ENCODE measurements around the gene LTBP2. TPM values are rescaled to one million over a fixed set of nuclear protein-coding genes. Genes with fewer than 3 reads are reported as not detected.

LTBP2 gene
- total and polyA plus RNA-seq, 5 donors from 2014 or later, result 0.02 to 0.54 (median 0.17) TPM

DNA sequence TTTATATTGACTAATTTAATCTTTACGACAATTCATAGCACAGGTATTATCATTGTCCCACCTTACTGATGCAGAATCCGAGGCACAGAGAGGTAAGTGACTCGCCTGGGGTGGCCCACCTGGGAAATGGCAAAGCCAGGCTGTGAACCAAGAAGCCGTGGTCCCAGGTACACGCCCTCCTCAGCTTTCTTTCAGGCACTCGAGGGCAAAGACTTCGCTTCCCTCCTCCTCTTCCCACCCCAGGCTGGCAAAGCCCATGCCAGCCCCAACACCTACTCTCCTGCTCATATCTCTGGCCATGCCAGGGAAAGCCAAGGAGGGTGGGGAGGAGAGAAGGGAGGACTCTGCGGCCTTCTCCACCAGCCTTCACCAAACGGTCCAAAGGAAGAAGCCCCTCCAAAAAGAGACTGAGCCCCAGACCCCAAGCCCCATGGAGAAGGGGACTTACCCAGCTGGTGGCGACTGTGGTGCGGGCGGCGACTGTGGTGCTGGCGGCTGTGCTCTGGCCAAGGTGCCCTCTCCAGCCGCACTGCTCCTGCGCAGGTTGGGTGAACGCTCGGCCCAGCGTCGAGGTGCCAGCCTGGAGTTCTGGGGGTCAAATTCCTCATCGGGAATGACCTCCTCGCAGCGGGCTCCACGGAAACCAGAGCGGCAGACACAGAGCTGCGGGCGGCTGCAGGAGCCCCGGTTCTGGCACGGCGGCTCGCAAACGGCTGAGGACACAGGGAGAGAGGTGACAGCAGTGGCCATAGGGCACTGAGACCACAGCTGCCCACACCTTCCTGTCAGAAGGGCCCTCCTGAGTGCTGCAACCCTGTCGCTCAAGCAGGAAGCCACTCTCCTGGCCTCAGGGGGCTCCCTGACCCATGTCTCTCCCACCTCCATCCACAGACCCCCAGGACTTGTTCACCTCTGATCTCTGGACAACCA, 26.4 kb downstream of the LTBP2 start:
- H3K36me3 ChIP-seq (ENCODE audit: control insufficient read depth, insufficient read depth, low read length), result no peaks in the 10 kb centered on the region
- no peak overlapping the region for H3K4me3 Mint-ChIP-seq
- H3K4me1 Mint-ChIP-seq, result peaks cover 0 to 4% (median 0%) of the 10 kb centered on the region in 4 donors
- no peaks in the 10 kb centered on the region for H3K9me3 Mint-ChIP-seq
- no peak for DNase-seq
- no peaks in the 10 kb centered on the region for H3K9me3 ChIP-seq (ENCODE audit: control insufficient read depth in 2 of 2, low read length in 2 of 2)
- ATAC-seq (ENCODE audit: low read depth in 2 of 2), result no peak
- no peak overlapping the region for H3K4me3 ChIP-seq (ENCODE audit: low read depth, low read length)
- H3K27me3 ChIP-seq (ENCODE audit: control insufficient read depth, insufficient read depth, low read length), result no peaks in the 10 kb centered on the region
- peaks cover 4% of the 10 kb centered on the region for H3K36me3 Mint-ChIP-seq
- H3K4me1 ChIP-seq (ENCODE audit: control insufficient read depth, insufficient read depth, low read length, poor library complexity, severe bottlenecking), result no peaks in the 10 kb centered on the region
- no peak overlapping the region for H3K27ac ChIP-seq (ENCODE audit: insufficient read depth, low read length, poor library complexity, severe bottlenecking)
- no peak overlapping the region for H3K27ac Mint-ChIP-seq
- peaks cover 5% of the 10 kb centered on the region for H3K27me3 Mint-ChIP-seq

DNA sequence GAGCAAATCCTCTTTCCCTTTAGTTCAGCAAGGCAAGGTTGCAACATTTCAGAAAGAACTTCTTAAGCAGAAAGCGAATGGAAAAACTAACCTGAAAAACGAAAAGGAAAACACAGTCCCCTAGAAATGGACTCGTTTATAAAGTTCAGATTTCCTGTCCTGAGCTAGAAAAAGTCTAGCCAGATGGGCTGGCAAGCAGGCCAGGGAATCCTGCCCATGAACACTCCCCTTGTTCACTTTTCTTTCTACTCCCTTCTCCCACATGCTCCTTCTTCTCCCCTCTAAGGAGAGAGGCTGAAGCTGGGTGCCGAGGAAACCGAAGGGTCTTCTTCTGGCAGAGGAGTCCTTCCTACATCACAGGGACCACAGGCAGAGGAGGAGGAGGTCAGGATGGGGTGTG, 27.1 kb downstream of the LTBP2 start:
- Histone ChIP-seq H3K36me3 (ENCODE audit: control insufficient read depth, insufficient read depth, low read length) (no peaks in the 10 kb centered on the region), H3K27ac (ENCODE audit: insufficient read depth, low read length, poor library complexity, severe bottlenecking) (no peak overlapping the region), H3K9me3 (ENCODE audit: control insufficient read depth in 2 of 2, low read length in 2 of 2) (no peaks in the 10 kb centered on the region), H3K27me3 (ENCODE audit: control insufficient read depth, insufficient read depth, low read length) (no peaks in the 10 kb centered on the region), H3K4me3 (ENCODE audit: low read depth, low read length) (no peak overlapping the region), H3K4me1 (ENCODE audit: control insufficient read depth, insufficient read depth, low read length, poor library complexity, severe bottlenecking) (no peaks in the 10 kb centered on the region)
- H3K36me3 Mint-ChIP-seq, result peaks cover 4% of the 10 kb centered on the region
- no peak overlapping the region for H3K4me3 Mint-ChIP-seq
- ATAC-seq (ENCODE audit: low read depth in 2 of 2) (no peak), DNase-seq (no peak)
- peak overlapping the region in 1 of 3 donors; percentile 68 for H3K27ac Mint-ChIP-seq
- peaks cover 5% of the 10 kb centered on the region for H3K27me3 Mint-ChIP-seq
- no peaks in the 10 kb centered on the region for H3K9me3 Mint-ChIP-seq
- H3K4me1 Mint-ChIP-seq, result peaks cover 0 to 7% (median 4%) of the 10 kb centered on the region in 4 donors

GRCh38 chr14:74583689-74584434, 28.2 kb downstream of the LTBP2 start:
- H3K27ac ChIP-seq (ENCODE audit: insufficient read depth, low read length, poor library complexity, severe bottlenecking), result no peak overlapping the region
- H3K4me3 ChIP-seq (ENCODE audit: low read depth, low read length), result no peak overlapping the region
- Mint-ChIP-seq H3K4me3 (no peak overlapping the region), H3K27ac (no peak overlapping the region), H3K27me3 (peaks cover 5% of the 10 kb centered on the region), H3K9me3 (no peaks in the 10 kb centered on the region), H3K36me3 (peaks cover 4% of the 10 kb centered on the region), H3K4me1 (peaks cover 0 to 12% (median 9%) of the 10 kb centered on the region in 4 donors)
- peaks cover 4% of the 10 kb centered on the region for H3K4me1 ChIP-seq (ENCODE audit: control insufficient read depth, insufficient read depth, low read length, poor library complexity, severe bottlenecking)
- no peaks in the 10 kb centered on the region for H3K36me3 ChIP-seq (ENCODE audit: control insufficient read depth, insufficient read depth, low read length)
- ATAC-seq (ENCODE audit: low read depth in 2 of 2), result peak in 1 of 2 donors; percentile 31
- no peaks in the 10 kb centered on the region for H3K9me3 ChIP-seq (ENCODE audit: control insufficient read depth in 2 of 2, low read length in 2 of 2)
- no peak for DNase-seq
- H3K27me3 ChIP-seq (ENCODE audit: control insufficient read depth, insufficient read depth, low read length), result no peaks in the 10 kb centered on the region

GRCh38 chr14:74582910-74583581, 29.0 kb downstream of the LTBP2 start:
- DNase-seq, result no peak
- H3K4me3 ChIP-seq (ENCODE audit: low read depth, low read length), result no peak overlapping the region
- H3K27ac ChIP-seq (ENCODE audit: insufficient read depth, low read length, poor library complexity, severe bottlenecking), result no peak overlapping the region
- Mint-ChIP-seq H3K4me3 (no peak overlapping the region), H3K27me3 (peaks cover 5% of the 10 kb centered on the region), H3K27ac (no peak overlapping the region), H3K4me1 (peaks cover 0 to 12% (median 9%) of the 10 kb centered on the region in 4 donors), H3K36me3 (peaks cover 4% of the 10 kb centered on the region), H3K9me3 (no peaks in the 10 kb centered on the region)
- no peaks in the 10 kb centered on the region for H3K36me3 ChIP-seq (ENCODE audit: control insufficient read depth, insufficient read depth, low read length)
- H3K9me3 ChIP-seq (ENCODE audit: control insufficient read depth in 2 of 2, low read length in 2 of 2), result no peaks in the 10 kb centered on the region
- ATAC-seq (ENCODE audit: low read depth in 2 of 2), result no peak
- H3K4me1 ChIP-seq (ENCODE audit: control insufficient read depth, insufficient read depth, low read length, poor library complexity, severe bottlenecking), result peaks cover 4% of the 10 kb centered on the region
- H3K27me3 ChIP-seq (ENCODE audit: control insufficient read depth, insufficient read depth, low read length), result no peaks in the 10 kb centered on the region

GRCh38 chr14:74580275-74580672, 31.8 kb downstream of the LTBP2 start:
- no peaks in the 10 kb centered on the region for H3K27me3 Mint-ChIP-seq
- no peak for DNase-seq
- no peak for ATAC-seq (ENCODE audit: low read depth in 2 of 2)
- peaks cover 4% of the 10 kb centered on the region for H3K4me1 ChIP-seq (ENCODE audit: control insufficient read depth, insufficient read depth, low read length, poor library complexity, severe bottlenecking)
- H3K4me1 Mint-ChIP-seq, result peaks cover 0 to 12% (median 11%) of the 10 kb centered on the region in 4 donors
- H3K9me3 ChIP-seq (ENCODE audit: control insufficient read depth in 2 of 2, low read length in 2 of 2), result no peaks in the 10 kb centered on the region
- no peaks in the 10 kb centered on the region for H3K9me3 Mint-ChIP-seq
- H3K4me3 Mint-ChIP-seq, result no peak overlapping the region
- H3K27me3 ChIP-seq (ENCODE audit: control insufficient read depth, insufficient read depth, low read length), result no peaks in the 10 kb centered on the region
- no peaks in the 10 kb centered on the region for H3K36me3 ChIP-seq (ENCODE audit: control insufficient read depth, insufficient read depth, low read length)
- H3K36me3 Mint-ChIP-seq, result peaks cover 4% of the 10 kb centered on the region
- H3K27ac Mint-ChIP-seq, result peak overlapping the region; percentile 12 to 43 (median 39)
- no peak overlapping the region for H3K27ac ChIP-seq (ENCODE audit: insufficient read depth, low read length, poor library complexity, severe bottlenecking)
- no peak overlapping the region for H3K4me3 ChIP-seq (ENCODE audit: low read depth, low read length)

DNA sequence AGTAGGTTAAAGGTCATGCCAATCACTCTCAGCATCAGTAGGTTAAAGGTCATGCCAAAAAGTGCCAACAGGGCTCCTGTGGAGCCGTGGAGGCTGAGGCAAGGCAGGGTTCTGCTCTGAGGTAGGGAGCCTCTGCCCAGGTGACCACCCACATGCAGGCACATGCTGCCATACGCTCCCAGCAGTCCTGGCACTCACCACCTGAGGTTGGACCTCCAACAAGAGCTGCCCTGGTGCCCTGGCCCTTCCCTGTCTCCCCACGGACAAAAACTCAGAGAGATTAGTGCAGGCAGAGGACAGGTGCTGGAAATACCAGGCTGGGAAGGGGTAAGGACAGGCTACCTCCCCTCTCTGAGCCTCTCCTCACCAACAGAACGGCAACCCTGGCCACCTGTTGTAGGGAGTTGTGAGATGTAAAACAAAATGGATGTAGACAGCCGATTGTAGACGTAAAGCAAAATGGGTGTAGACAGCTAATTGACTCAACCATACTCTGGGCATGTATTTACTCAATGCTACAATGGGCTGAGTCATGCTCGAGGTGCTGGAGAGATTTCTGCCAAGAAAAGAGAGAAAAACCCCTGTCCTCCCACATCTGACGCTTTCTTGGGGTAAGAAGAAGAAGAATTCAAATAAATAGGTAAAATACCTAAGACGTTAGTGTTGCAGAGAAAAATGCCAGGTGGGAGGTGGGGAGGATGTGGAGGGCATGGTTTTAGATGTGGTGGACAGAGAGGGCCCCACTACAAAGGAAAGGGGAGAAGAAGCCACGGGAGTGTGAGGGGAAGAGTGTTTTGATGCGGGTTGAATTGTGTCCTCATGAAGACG, 32.4 kb downstream of the LTBP2 start:
- Histone ChIP-seq H3K4me3 (ENCODE audit: low read depth, low read length) (no peak overlapping the region), H3K36me3 (ENCODE audit: control insufficient read depth, insufficient read depth, low read length) (no peaks in the 10 kb centered on the region), H3K9me3 (ENCODE audit: control insufficient read depth in 2 of 2, low read length in 2 of 2) (no peaks in the 10 kb centered on the region), H3K27ac (ENCODE audit: insufficient read depth, low read length, poor library complexity, severe bottlenecking) (no peak overlapping the region), H3K27me3 (ENCODE audit: control insufficient read depth, insufficient read depth, low read length) (no peaks in the 10 kb centered on the region), H3K4me1 (ENCODE audit: control insufficient read depth, insufficient read depth, low read length, poor library complexity, severe bottlenecking) (peaks cover 5% of the 10 kb centered on the region)
- peak; percentile 32 to 43 for ATAC-seq (ENCODE audit: low read depth in 2 of 2)
- H3K36me3 Mint-ChIP-seq, result peaks cover under 1% of the 10 kb centered on the region
- DNase-seq, result peak in 1 of 3 donors; percentile 40
- H3K4me1 Mint-ChIP-seq, result peaks cover 0 to 13% (median 12%) of the 10 kb centered on the region in 4 donors
- no peaks in the 10 kb centered on the region for H3K27me3 Mint-ChIP-seq
- no peak overlapping the region for H3K4me3 Mint-ChIP-seq
- peak overlapping the region; percentile 12 to 46 (median 22) for H3K27ac Mint-ChIP-seq
- no peaks in the 10 kb centered on the region for H3K9me3 Mint-ChIP-seq

GRCh38 chr14:74578479-74578878, 33.6 kb downstream of the LTBP2 start:
- Mint-ChIP-seq H3K9me3 (no peaks in the 10 kb centered on the region), H3K27ac (no peak overlapping the region), H3K27me3 (no peaks in the 10 kb centered on the region), H3K4me3 (no peak overlapping the region), H3K4me1 (peaks cover 9 to 25% (median 21%) of the 10 kb centered on the region in 4 donors), H3K36me3 (no peaks in the 10 kb centered on the region)
- peaks cover 15% of the 10 kb centered on the region for H3K4me1 ChIP-seq (ENCODE audit: control insufficient read depth, insufficient read depth, low read length, poor library complexity, severe bottlenecking)
- no peak for ATAC-seq (ENCODE audit: low read depth in 2 of 2)
- H3K27ac ChIP-seq (ENCODE audit: insufficient read depth, low read length, poor library complexity, severe bottlenecking), result no peak overlapping the region
- H3K9me3 ChIP-seq (ENCODE audit: control insufficient read depth in 2 of 2, low read length in 2 of 2), result no peaks in the 10 kb centered on the region
- no peaks in the 10 kb centered on the region for H3K36me3 ChIP-seq (ENCODE audit: control insufficient read depth, insufficient read depth, low read length)
- H3K4me3 ChIP-seq (ENCODE audit: low read depth, low read length), result no peak overlapping the region
- no peak for DNase-seq
- no peaks in the 10 kb centered on the region for H3K27me3 ChIP-seq (ENCODE audit: control insufficient read depth, insufficient read depth, low read length)
